Measurements from ENCODE around the gene GNG14. TPM values are rescaled to one million over a fixed set of nuclear protein-coding genes. Genes with fewer than 3 reads are reported as not detected.
A peak's percentile ranks its signal among the peaks of the same experiment; 100 is the strongest.

The GNG14 gene
- total RNA-seq, 4 donors from 2014 or later: not detected

- whole genome bisulfite sequencing, 2 donors: 89 to 92% methylated on average over 11 to 15 of the region's 15 CpGs
- no peak overlapping the region for H3K4me3 ChIP-seq (ENCODE audit: low read depth, poor library complexity, severe bottlenecking)
- intact Hi-C loops (cut with DNase I; ENCODE audit: low total_unique reads): no loop called here
- DNase-seq (ENCODE audit: low spot score in 2 of 2): no peak
- TF ChIP-seq CTCF (IDR thresholded peaks at IDR 0.05) (no peak), POLR2A (IDR thresholded peaks at IDR 0.05) (no peak)
Measured at GRCh38 chr19:12715102-12715501, 27.3 kb downstream of the GNG14 start.

GRCh38 chr19:12715929-12716328, 28.1 kb downstream of the GNG14 start:
- TF ChIP-seq POLR2A (IDR thresholded peaks at IDR 0.05): no peak
- no peak for TF ChIP-seq CTCF (IDR thresholded peaks at IDR 0.05)
- intact Hi-C loops (cut with DNase I; ENCODE audit: low total_unique reads): loop anchor here (2.0 kb wide), 1 partner anchor 41 kb away; no protein-coding TSS in a partner anchor
- 94 to 96% methylated on average over 3 of the region's 3 CpGs for WGBS, 2 donors
- no peak overlapping the region for H3K4me3 ChIP-seq (ENCODE audit: low read depth, poor library complexity, severe bottlenecking)
- no peak for DNase-seq (ENCODE audit: low spot score in 2 of 2)

- no peak for TF ChIP-seq CTCF (IDR thresholded peaks at IDR 0.05)
- TF ChIP-seq POLR2A (IDR thresholded peaks at IDR 0.05): no peak
- WGBS, 2 donors: 89 to 90% methylated on average over 10 of the region's 10 CpGs
- H3K4me3 ChIP-seq (ENCODE audit: low read depth, poor library complexity, severe bottlenecking): no peak overlapping the region
- intact Hi-C loops (cut with DNase I; ENCODE audit: low total_unique reads): no loop called here
- DNase-seq (ENCODE audit: low spot score in 2 of 2): no peak
Measured at GRCh38 chr19:12720296-12720695, 32.5 kb downstream of the GNG14 start.

- WGBS, 2 donors: 3 to 8% methylated on average over 53 to 57 of the region's 59 CpGs
- DNase-seq (ENCODE audit: low spot score in 2 of 2): no peak
Measured at GRCh38 chr19:12720851-12721655, 33.3 kb downstream of the GNG14 start.

GRCh38 chr19:12721656-12722565, 34.1 kb downstream of the GNG14 start:
- no peak for TF ChIP-seq CTCF (IDR thresholded peaks at IDR 0.05)
- TF ChIP-seq POLR2A (IDR thresholded peaks at IDR 0.05): no peak
- peak overlapping the region; percentile 88 for H3K4me3 ChIP-seq (ENCODE audit: low read depth, poor library complexity, severe bottlenecking)
- 1% methylated on average over 27 to 38 of the region's 65 CpGs for WGBS, 2 donors
- DNase-seq (ENCODE audit: low spot score in 2 of 2): peak; percentile 51 to 94
- intact Hi-C loops (cut with DNase I; ENCODE audit: low total_unique reads): no loop called here

More at GRCh38 chr19:12720851-12721655, 33.3 kb downstream of the GNG14 start:
- H3K4me3 ChIP-seq (ENCODE audit: low read depth, poor library complexity, severe bottlenecking): peak overlapping the region; percentile 88
- TF ChIP-seq POLR2A (IDR thresholded peaks at IDR 0.05) (no peak), CTCF (IDR thresholded peaks at IDR 0.05) (no peak)
- intact Hi-C loops (cut with DNase I; ENCODE audit: low total_unique reads): no loop called here

Measured in lower leg skin (tissue), 4 donors.